B cell (primary cell): Measurements from ENCODE around the gene ITGAE.

Experiments
- EZH2 ChIP-seq: IDR thresholded peaks from 2 replicates; pipeline ENCODE4 v1.6.1; 2012; ENCODE audit warnings: borderline replicate concordance, low read depth, mild to moderate bottlenecking, moderate library complexity, low read length; ENCODE audit not compliant: insufficient read depth, poor library complexity, severe bottlenecking
- TF ChIP-seq, protein P1 (sequence below): fragments of 200-600 bp; IDR thresholded peaks from one replicate; pipeline ENCODE4 v1.8.0; 2022; ENCODE audit warnings: antibody characterized with exemption, mild to moderate bottlenecking

DNA sequence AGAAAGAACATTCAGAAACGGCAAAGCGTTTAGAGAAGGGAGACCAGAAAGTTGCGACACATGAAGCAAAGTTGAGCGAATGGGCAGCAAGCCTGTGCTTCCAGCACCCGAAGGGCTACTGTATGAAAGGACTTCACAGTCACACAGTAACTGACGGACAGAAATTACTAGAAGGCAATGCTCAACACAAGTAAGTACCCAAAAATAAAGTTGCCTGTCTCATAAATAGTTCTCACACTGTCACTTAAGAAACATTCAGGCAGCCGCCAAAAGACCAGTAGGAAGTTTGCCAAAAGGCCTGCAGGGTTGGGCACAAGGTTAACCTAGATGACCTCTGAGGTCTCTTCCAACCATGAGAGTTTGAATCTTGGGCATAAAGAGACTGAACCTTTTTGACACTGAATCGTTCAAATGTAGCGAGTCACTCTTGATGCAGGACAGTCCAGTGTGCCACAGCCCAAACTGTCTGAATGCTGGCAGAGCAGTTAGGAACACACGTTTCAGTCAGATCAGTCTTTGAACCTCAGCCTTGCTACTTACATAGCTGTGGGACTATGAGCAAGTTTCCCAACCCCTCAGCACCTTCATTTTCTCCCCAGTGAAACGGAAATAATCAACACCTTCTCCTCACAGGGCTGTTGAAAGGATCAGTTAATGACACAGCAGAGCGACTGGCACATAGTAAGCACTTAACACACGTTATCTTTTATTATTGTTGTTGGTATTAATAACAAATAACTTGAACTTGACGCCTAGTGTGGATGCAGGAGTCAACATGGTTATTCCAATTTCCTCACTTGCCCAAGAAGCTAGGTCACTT lies 34.6 kb upstream of the ITGAE start:
- TF ChIP-seq, protein P1, sequence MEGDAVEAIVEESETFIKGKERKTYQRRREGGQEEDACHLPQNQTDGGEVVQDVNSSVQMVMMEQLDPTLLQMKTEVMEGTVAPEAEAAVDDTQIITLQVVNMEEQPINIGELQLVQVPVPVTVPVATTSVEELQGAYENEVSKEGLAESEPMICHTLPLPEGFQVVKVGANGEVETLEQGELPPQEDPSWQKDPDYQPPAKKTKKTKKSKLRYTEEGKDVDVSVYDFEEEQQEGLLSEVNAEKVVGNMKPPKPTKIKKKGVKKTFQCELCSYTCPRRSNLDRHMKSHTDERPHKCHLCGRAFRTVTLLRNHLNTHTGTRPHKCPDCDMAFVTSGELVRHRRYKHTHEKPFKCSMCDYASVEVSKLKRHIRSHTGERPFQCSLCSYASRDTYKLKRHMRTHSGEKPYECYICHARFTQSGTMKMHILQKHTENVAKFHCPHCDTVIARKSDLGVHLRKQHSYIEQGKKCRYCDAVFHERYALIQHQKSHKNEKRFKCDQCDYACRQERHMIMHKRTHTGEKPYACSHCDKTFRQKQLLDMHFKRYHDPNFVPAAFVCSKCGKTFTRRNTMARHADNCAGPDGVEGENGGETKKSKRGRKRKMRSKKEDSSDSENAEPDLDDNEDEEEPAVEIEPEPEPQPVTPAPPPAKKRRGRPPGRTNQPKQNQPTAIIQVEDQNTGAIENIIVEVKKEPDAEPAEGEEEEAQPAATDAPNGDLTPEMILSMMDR, result no peak
- no peak for TF ChIP-seq EZH2
